NCI-H526 treated with DMSO at 0.1 percent for 48 hours (cell line): ENCODE measurements around the gene LRRC4B.

Source experiments
- DNase-seq: peaks from one replicate; lab custom pipeline; 2025; lab: John Stamatoyannopoulos, UW

The LRRC4B gene

GRCh38 chr19:50522881-50523280 lies 45.4 kb downstream of the LRRC4B start:
- no peak for DNase-seq

GRCh38 chr19:50520822-50521465 lies 47.3 kb downstream of the LRRC4B start:
- DNase-seq: no peak

- DNase-seq: no peak
Observed at GRCh38 chr19:50519006-50519575, 49.1 kb downstream of the LRRC4B start.

GRCh38 chr19:50518091-50519005 lies 49.9 kb downstream of the LRRC4B start:
- DNase-seq: no peak

GRCh38 chr19:50517704-50518075 lies 50.5 kb downstream of the LRRC4B start:
- DNase-seq: no peak

- no peak for DNase-seq
Observed at GRCh38 chr19:50516964-50517703, 51.1 kb downstream of the LRRC4B start.

- DNase-seq: no peak
Observed at GRCh38 chr19:50516456-50516855, 51.8 kb downstream of the LRRC4B start.

GRCh38 chr19:50515168-50515561 lies 53.1 kb downstream of the LRRC4B start:
- DNase-seq: no peak

GRCh38 chr19:50514346-50515167 lies 53.7 kb downstream of the LRRC4B start:
- no peak for DNase-seq

GRCh38 chr19:50513746-50514345 lies 54.4 kb downstream of the LRRC4B start, which contains the start of gene ASPDH:
ASPDH (minus strand) TSS chr19:50513913; CDS start chr19:50513823, 90 bp downstream.
- no peak for DNase-seq

GRCh38 chr19:50512999-50513745 lies 55.1 kb downstream of the LRRC4B start:
- no peak for DNase-seq

- no peak for DNase-seq
Observed at GRCh38 chr19:50512112-50512998, 55.9 kb downstream of the LRRC4B start.

GRCh38 chr19:50511069-50511822 lies 57.0 kb downstream of the LRRC4B start, which contains the start of gene JOSD2:
JOSD2 (minus strand) TSS chr19:50511191; CDS start chr19:50510431, 760 bp downstream.
- peak; percentile 92 for DNase-seq

GRCh38 chr19:50510700-50511068 lies 57.6 kb downstream of the LRRC4B start:
- DNase-seq: no peak

GRCh38 chr19:50510121-50510670 lies 58.0 kb downstream of the LRRC4B start:
- no peak for DNase-seq

- DNase-seq: no peak
Observed at GRCh38 chr19:50509366-50509765, 58.9 kb downstream of the LRRC4B start.

GRCh38 chr19:50508843-50509190 lies 59.4 kb downstream of the LRRC4B start:
- DNase-seq: no peak

- no peak for DNase-seq
Observed at GRCh38 chr19:50507376-50507775, 60.9 kb downstream of the LRRC4B start.
